SK-N-SH (cell line): ENCODE measurements around the gene HSPA1A.

ENCODE experiments used
- FOSL2 ChIP-seq: IDR thresholded peaks from 2 replicates; pipeline ENCODE4 v1.4.0; 2012; ENCODE audit warnings: low read depth, mild to moderate bottlenecking, moderate library complexity, borderline replicate concordance
- MEF2A ChIP-seq: IDR thresholded peaks from 2 replicates; pipeline ENCODE4 v1.4.0; 2012; ENCODE audit warnings: low read depth, borderline replicate concordance
- POLR2AphosphoS5 ChIP-seq: IDR thresholded peaks from 2 replicates; pipeline ENCODE4 v1.6.1; 2012; ENCODE audit warnings: low read depth, low read length
- RAD21 ChIP-seq: IDR thresholded peaks from 2 replicates; pipeline ENCODE4 v1.6.1; 2012; ENCODE audit warnings: mild to moderate bottlenecking, low read length
- RCOR1 ChIP-seq: fragments of 150-350 bp; IDR thresholded peaks from 2 replicates; pipeline ENCODE4 v1.6.1; 2017; ENCODE audit warnings: antibody characterized with exemption, low read length
- TAF1 ChIP-seq: IDR thresholded peaks from 2 replicates; pipeline ENCODE4 v1.6.1; 2012; ENCODE audit warnings: low read depth, mild to moderate bottlenecking, low read length, moderate library complexity, borderline replicate concordance
- YY1 ChIP-seq: IDR thresholded peaks from 2 replicates; pipeline ENCODE4 v1.4.0; 2012; ENCODE audit warnings: low read depth, mild to moderate bottlenecking
- TF ChIP-seq, protein P1 (sequence below): fragments of 200-600 bp; sonication (generic); IDR thresholded peaks from 2 replicates; pipeline ENCODE4 v1.6.1; 2017; ENCODE audit warnings: antibody characterized with exemption, mild to moderate bottlenecking, moderate library complexity
- TF ChIP-seq, protein P2 (sequence below): IDR thresholded peaks from 2 replicates; pipeline ENCODE4 v1.6.1; 2012; ENCODE audit warnings: mild to moderate bottlenecking, low read depth, low read length, moderate library complexity
- TF ChIP-seq, protein P3 (sequence below): fragments of 150-350 bp; IDR thresholded peaks from 2 replicates; pipeline ENCODE4 v1.6.1; 2017; ENCODE audit warnings: antibody characterized with exemption, low read length, low read depth, borderline replicate concordance
- TF ChIP-seq, protein P4 (sequence below): IDR thresholded peaks from 2 replicates; pipeline ENCODE4 v1.4.0; 2012; ENCODE audit warnings: low read depth, borderline replicate concordance

DNA sequence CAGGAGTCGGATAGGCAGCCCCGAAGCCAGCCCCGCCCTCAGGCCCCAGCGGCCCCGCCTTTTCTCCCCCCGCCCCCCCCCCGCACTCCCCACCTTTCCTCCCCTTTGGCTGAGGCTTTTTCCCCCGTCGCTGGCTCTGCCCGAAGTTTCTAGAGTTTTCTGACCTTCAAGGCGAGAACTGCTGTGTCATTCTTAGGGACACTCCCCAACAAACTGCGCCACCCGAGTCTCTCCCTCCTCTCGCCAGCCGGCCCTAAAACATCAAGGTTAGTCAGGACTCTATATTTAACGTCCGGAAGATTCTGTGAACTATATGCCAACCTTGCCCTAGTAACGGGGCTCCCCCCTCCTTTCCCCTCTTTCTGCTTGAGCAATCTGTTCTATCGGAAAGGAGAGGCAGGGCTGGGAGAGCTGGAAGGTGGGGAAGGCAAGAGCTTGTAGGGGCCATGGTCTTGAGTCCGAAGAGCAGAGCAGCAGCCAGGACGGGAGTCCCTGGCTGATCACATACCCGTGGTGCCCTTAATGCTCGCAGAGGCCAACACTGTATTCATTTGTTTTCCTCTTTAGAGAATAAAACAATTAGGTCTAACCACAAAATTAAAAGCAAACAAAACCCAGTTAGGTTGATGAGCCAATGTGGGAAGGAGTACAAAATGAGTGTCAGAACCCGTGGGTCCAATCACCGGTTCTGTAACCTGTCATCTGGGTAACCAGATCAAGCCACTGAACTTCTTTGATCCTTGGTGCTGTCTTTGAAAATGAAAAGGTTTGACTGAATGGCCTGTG lies 6.9 kb downstream of the HSPA1A start:
- TF ChIP-seq, protein P1, sequence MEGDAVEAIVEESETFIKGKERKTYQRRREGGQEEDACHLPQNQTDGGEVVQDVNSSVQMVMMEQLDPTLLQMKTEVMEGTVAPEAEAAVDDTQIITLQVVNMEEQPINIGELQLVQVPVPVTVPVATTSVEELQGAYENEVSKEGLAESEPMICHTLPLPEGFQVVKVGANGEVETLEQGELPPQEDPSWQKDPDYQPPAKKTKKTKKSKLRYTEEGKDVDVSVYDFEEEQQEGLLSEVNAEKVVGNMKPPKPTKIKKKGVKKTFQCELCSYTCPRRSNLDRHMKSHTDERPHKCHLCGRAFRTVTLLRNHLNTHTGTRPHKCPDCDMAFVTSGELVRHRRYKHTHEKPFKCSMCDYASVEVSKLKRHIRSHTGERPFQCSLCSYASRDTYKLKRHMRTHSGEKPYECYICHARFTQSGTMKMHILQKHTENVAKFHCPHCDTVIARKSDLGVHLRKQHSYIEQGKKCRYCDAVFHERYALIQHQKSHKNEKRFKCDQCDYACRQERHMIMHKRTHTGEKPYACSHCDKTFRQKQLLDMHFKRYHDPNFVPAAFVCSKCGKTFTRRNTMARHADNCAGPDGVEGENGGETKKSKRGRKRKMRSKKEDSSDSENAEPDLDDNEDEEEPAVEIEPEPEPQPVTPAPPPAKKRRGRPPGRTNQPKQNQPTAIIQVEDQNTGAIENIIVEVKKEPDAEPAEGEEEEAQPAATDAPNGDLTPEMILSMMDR, result no peak
- TF ChIP-seq FOSL2 (no peak), YY1 (no peak), TAF1 (no peak), RCOR1 (no peak), POLR2AphosphoS5 (no peak), MEF2A (no peak), RAD21 (no peak)
- TF ChIP-seq, protein P2, sequence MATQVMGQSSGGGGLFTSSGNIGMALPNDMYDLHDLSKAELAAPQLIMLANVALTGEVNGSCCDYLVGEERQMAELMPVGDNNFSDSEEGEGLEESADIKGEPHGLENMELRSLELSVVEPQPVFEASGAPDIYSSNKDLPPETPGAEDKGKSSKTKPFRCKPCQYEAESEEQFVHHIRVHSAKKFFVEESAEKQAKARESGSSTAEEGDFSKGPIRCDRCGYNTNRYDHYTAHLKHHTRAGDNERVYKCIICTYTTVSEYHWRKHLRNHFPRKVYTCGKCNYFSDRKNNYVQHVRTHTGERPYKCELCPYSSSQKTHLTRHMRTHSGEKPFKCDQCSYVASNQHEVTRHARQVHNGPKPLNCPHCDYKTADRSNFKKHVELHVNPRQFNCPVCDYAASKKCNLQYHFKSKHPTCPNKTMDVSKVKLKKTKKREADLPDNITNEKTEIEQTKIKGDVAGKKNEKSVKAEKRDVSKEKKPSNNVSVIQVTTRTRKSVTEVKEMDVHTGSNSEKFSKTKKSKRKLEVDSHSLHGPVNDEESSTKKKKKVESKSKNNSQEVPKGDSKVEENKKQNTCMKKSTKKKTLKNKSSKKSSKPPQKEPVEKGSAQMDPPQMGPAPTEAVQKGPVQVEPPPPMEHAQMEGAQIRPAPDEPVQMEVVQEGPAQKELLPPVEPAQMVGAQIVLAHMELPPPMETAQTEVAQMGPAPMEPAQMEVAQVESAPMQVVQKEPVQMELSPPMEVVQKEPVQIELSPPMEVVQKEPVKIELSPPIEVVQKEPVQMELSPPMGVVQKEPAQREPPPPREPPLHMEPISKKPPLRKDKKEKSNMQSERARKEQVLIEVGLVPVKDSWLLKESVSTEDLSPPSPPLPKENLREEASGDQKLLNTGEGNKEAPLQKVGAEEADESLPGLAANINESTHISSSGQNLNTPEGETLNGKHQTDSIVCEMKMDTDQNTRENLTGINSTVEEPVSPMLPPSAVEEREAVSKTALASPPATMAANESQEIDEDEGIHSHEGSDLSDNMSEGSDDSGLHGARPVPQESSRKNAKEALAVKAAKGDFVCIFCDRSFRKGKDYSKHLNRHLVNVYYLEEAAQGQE, result no peak
- TF ChIP-seq, protein P3, sequence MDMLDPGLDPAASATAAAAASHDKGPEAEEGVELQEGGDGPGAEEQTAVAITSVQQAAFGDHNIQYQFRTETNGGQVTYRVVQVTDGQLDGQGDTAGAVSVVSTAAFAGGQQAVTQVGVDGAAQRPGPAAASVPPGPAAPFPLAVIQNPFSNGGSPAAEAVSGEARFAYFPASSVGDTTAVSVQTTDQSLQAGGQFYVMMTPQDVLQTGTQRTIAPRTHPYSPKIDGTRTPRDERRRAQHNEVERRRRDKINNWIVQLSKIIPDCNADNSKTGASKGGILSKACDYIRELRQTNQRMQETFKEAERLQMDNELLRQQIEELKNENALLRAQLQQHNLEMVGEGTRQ, result no peak
- TF ChIP-seq, protein P4, sequence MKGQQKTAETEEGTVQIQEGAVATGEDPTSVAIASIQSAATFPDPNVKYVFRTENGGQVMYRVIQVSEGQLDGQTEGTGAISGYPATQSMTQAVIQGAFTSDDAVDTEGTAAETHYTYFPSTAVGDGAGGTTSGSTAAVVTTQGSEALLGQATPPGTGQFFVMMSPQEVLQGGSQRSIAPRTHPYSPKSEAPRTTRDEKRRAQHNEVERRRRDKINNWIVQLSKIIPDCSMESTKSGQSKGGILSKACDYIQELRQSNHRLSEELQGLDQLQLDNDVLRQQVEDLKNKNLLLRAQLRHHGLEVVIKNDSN, result no peak
